SU-DHL-6 (cell line): ENCODE data around the gene PRDM16.

Experiments used
- H2AFZ ChIP-seq: fragments of 200-600 bp; sonication (generic); 2 replicates; pipeline ENCODE4 v1.6.1; 2014; ENCODE audit warnings: low read depth, mild to moderate bottlenecking, moderate library complexity, mixed read lengths, antibody characterized with exemption, low read length; ENCODE audit not compliant: severe bottlenecking
- H3F3A ChIP-seq: fragments of 200-600 bp; shearing (Covaris generic); 2 replicates; pipeline ENCODE4 v1.6.0; 2016; ENCODE audit warnings: antibody characterized with exemption, mild to moderate bottlenecking; ENCODE audit not compliant: insufficient read depth
- H3K27ac ChIP-seq: fragments of 200-600 bp; sonication (generic); 2 replicates; pipeline ENCODE4 v1.5.1; 2016; ENCODE audit warnings: low read depth, mild to moderate bottlenecking, low read length, moderate library complexity, mixed read lengths
- H3K27me3 ChIP-seq: fragments of 200-600 bp; sonication (generic), shearing (Covaris generic); 2 replicates; pipeline ENCODE4 v1.6.0; 2014; ENCODE audit warnings: mild to moderate bottlenecking, low read length
- H3K36me3 ChIP-seq: fragments of 200-600 bp; sonication (generic); 2 replicates; pipeline ENCODE4 v1.6.1; 2014; ENCODE audit warnings: mild to moderate bottlenecking, low read length, mixed read lengths
- H3K4me2 ChIP-seq: fragments of 300-600, 200-600 bp; shearing (Covaris generic), sonication (generic); 2 replicates; pipeline ENCODE4 v1.6.0; 2014; ENCODE audit warnings: low read length, low read depth, mild to moderate bottlenecking; ENCODE audit not compliant: poor library complexity, severe bottlenecking
- H3K4me3 ChIP-seq: fragments of 200-600 bp; sonication (generic); 2 replicates; pipeline ENCODE4 v1.5.1; 2014; ENCODE audit warnings: antibody characterized with exemption, low read length, mild to moderate bottlenecking, mixed read lengths; ENCODE audit not compliant: insufficient read depth, poor library complexity, severe bottlenecking
- H3K79me2 ChIP-seq: fragments of 200-600 bp; sonication (generic); 2 replicates; pipeline ENCODE4 v1.6.1; 2014; ENCODE audit warnings: mild to moderate bottlenecking, low read length, moderate library complexity; ENCODE audit not compliant: insufficient read depth
- H3K9ac ChIP-seq: fragments of 200-600 bp; sonication (generic); 2 replicates; pipeline ENCODE4 v1.7.0; 2014; ENCODE audit warnings: mild to moderate bottlenecking, low read length
- H3K9me2 ChIP-seq: fragments of 200-600 bp; sonication (generic); replicated peaks from 2 replicates; pipeline ENCODE4 v1.6.1; 2014; ENCODE audit warnings: low read length; ENCODE audit not compliant: insufficient read depth
- H3K9me3 ChIP-seq: fragments of 200-600 bp; sonication (generic); 2 replicates; pipeline ENCODE4 v1.6.1; 2014; ENCODE audit warnings: low read length, mixed read lengths; ENCODE audit not compliant: insufficient read depth
- H4K20me1 ChIP-seq: fragments of 200-600 bp; sonication (generic); 2 replicates; pipeline ENCODE4 v1.6.1; 2014; ENCODE audit warnings: low read depth, mild to moderate bottlenecking, antibody characterized with exemption, low read length, moderate library complexity, mixed read lengths
- CTCF ChIP-seq: fragments of 200-600 bp; sonication (generic); IDR thresholded peaks from one replicate; pipeline ENCODE4 v1.5.1; 2017; ENCODE audit warnings: antibody characterized with exemption, mild to moderate bottlenecking, low read length, moderate library complexity; ENCODE audit not compliant: insufficient read depth, poor library complexity, severe bottlenecking
- EZH2phosphoT487 ChIP-seq: fragments of 200-600 bp; sonication (generic), shearing (Covaris generic); conservative IDR thresholded peaks from 2 replicates; pipeline ENCODE4 v1.6.1; 2018; ENCODE audit warnings: mild to moderate bottlenecking, antibody characterized with exemption, low read length, moderate library complexity, mixed read lengths

PRDM16 gene

GRCh38 chr1:3062616-3063378 lies 6.2 kb upstream of the PRDM16 start:
- Histone ChIP-seq H4K20me1 (no peaks in the 10 kb centered on the region), H3K36me3 (no peaks in the 10 kb centered on the region), H3K27me3 (no peaks in the 10 kb centered on the region), H3K9me3 (no peaks in the 10 kb centered on the region), H3K9ac (no peak overlapping the region), H2AFZ (no peak overlapping the region), H3K4me3 (no peak overlapping the region), H3K79me2 (no peaks in the 10 kb centered on the region), H3F3A (no peaks in the 10 kb centered on the region), H3K27ac (no peak overlapping the region), H3K9me2 (no peaks in the 10 kb centered on the region), H3K4me2 (no peak overlapping the region)
- TF ChIP-seq CTCF: no peak
- no peak for TF ChIP-seq EZH2phosphoT487

GRCh38 chr1:3063379-3064295 lies 5.4 kb upstream of the PRDM16 start:
- H3K27ac ChIP-seq: no peak overlapping the region
- H3K27me3 ChIP-seq: no peaks in the 10 kb centered on the region
- H3K9me3 ChIP-seq: no peaks in the 10 kb centered on the region
- H3K9me2 ChIP-seq: no peaks in the 10 kb centered on the region
- H3K4me3 ChIP-seq: no peak overlapping the region
- TF ChIP-seq EZH2phosphoT487 (no peak), CTCF (no peak)
- no peaks in the 10 kb centered on the region for H3K79me2 ChIP-seq
- H4K20me1 ChIP-seq: no peaks in the 10 kb centered on the region
- no peak overlapping the region for H3K9ac ChIP-seq
- H3K4me2 ChIP-seq: no peak overlapping the region
- H3F3A ChIP-seq: no peaks in the 10 kb centered on the region
- H3K36me3 ChIP-seq: no peaks in the 10 kb centered on the region
- H2AFZ ChIP-seq: no peak overlapping the region

DNA sequence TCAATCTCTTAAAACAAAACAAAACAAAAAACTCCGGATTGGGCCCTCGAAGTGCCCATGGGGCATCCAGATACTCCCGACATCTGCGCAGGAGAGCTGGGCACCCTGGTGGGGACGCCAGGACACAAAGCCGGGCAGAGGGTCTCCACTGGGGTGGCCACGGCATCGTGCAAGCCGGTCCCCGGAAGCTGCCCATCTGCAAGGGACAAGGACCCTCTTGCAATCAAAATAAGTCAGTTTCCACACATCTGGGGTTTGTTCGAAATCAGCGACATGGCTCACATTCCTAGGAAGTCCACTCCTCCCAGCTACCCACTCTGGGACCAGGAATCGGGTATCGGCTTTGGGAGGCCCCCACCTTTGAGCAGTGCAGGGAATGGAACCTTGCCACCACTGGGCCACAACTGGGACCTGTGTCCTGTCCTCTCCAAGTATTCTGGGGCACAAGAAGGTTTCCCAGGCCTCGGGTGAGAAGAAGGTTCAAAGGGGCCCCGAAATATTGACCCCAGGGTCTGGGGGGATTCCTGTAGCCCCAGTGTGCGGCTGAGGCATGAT lies 4.6 kb upstream of the PRDM16 start:
- no peak overlapping the region for H3K4me3 ChIP-seq
- H3F3A ChIP-seq: no peaks in the 10 kb centered on the region
- no peak overlapping the region for H3K27ac ChIP-seq
- no peak for TF ChIP-seq CTCF
- TF ChIP-seq EZH2phosphoT487: no peak
- H3K9me3 ChIP-seq: no peaks in the 10 kb centered on the region
- H3K79me2 ChIP-seq: no peaks in the 10 kb centered on the region
- no peaks in the 10 kb centered on the region for H4K20me1 ChIP-seq
- no peak overlapping the region for H2AFZ ChIP-seq
- H3K36me3 ChIP-seq: no peaks in the 10 kb centered on the region
- no peaks in the 10 kb centered on the region for H3K27me3 ChIP-seq
- H3K4me2 ChIP-seq: no peak overlapping the region
- no peaks in the 10 kb centered on the region for H3K9me2 ChIP-seq
- no peak overlapping the region for H3K9ac ChIP-seq
